Measurements from ENCODE around the gene THSD7B.

The THSD7B gene

GRCh38 chr2:136785215-136785614, 19.9 kb downstream of the THSD7B start:
- DNase-seq: no peak
- Mint-ChIP-seq H3K4me3 (no peak overlapping the region), H3K27me3 (ENCODE audit: low read depth, poor library complexity) (peaks cover 5% of the 10 kb centered on the region), H3K4me1 (no peaks in the 10 kb centered on the region), H3K9me3 (no peaks in the 10 kb centered on the region), H3K27ac (no peak overlapping the region), H3K36me3 (ENCODE audit: low read depth) (no peaks in the 10 kb centered on the region)
- TF ChIP-seq CTCF (IDR thresholded peaks at IDR 0.05): no peak

- H3K4me3 Mint-ChIP-seq: no peak overlapping the region
- H3K9me3 Mint-ChIP-seq: no peaks in the 10 kb centered on the region
- H3K4me1 Mint-ChIP-seq: no peaks in the 10 kb centered on the region
- peaks cover 14% of the 10 kb centered on the region for H3K27me3 Mint-ChIP-seq (ENCODE audit: low read depth, poor library complexity)
- DNase-seq: no peak
- TF ChIP-seq CTCF (IDR thresholded peaks at IDR 0.05): no peak
- H3K27ac Mint-ChIP-seq: no peak overlapping the region
- no peaks in the 10 kb centered on the region for H3K36me3 Mint-ChIP-seq (ENCODE audit: low read depth)
Observed at GRCh38 chr2:136787970-136788369, 22.6 kb downstream of the THSD7B start.

GRCh38 chr2:136796339-136796738, 31.0 kb downstream of the THSD7B start:
- no peak for DNase-seq
- H3K4me3 Mint-ChIP-seq: no peak overlapping the region
- H3K36me3 Mint-ChIP-seq (ENCODE audit: low read depth): no peaks in the 10 kb centered on the region
- H3K27me3 Mint-ChIP-seq (ENCODE audit: low read depth, poor library complexity): peaks cover 6% of the 10 kb centered on the region
- no peaks in the 10 kb centered on the region for H3K4me1 Mint-ChIP-seq
- TF ChIP-seq CTCF (IDR thresholded peaks at IDR 0.05): peak; percentile 19
- H3K9me3 Mint-ChIP-seq: no peaks in the 10 kb centered on the region
- H3K27ac Mint-ChIP-seq: no peak overlapping the region

GRCh38 chr2:136798766-136799165, 33.4 kb downstream of the THSD7B start:
- H3K27ac Mint-ChIP-seq: no peak overlapping the region
- no peaks in the 10 kb centered on the region for H3K36me3 Mint-ChIP-seq (ENCODE audit: low read depth)
- H3K4me3 Mint-ChIP-seq: no peak overlapping the region
- H3K9me3 Mint-ChIP-seq: no peaks in the 10 kb centered on the region
- no peaks in the 10 kb centered on the region for H3K4me1 Mint-ChIP-seq
- no peak for DNase-seq
- no peak for TF ChIP-seq CTCF (IDR thresholded peaks at IDR 0.05)
- no peaks in the 10 kb centered on the region for H3K27me3 Mint-ChIP-seq (ENCODE audit: low read depth, poor library complexity)

- H3K36me3 Mint-ChIP-seq (ENCODE audit: low read depth): no peaks in the 10 kb centered on the region
Observed at GRCh38 chr2:136801661-136802060, 36.3 kb downstream of the THSD7B start.

More at GRCh38 chr2:136801661-136802060, 36.3 kb downstream of the THSD7B start:
- H3K27me3 Mint-ChIP-seq (ENCODE audit: low read depth, poor library complexity): no peaks in the 10 kb centered on the region
- no peak overlapping the region for H3K4me3 Mint-ChIP-seq
- no peaks in the 10 kb centered on the region for H3K9me3 Mint-ChIP-seq
- no peak for TF ChIP-seq CTCF (IDR thresholded peaks at IDR 0.05)
- H3K27ac Mint-ChIP-seq: no peak overlapping the region
- no peaks in the 10 kb centered on the region for H3K4me1 Mint-ChIP-seq
- DNase-seq: no peak

Measured in nephron progenitor cell (in vitro differentiated cells).